Measurements from ENCODE around the gene CCDC9.

DNA sequence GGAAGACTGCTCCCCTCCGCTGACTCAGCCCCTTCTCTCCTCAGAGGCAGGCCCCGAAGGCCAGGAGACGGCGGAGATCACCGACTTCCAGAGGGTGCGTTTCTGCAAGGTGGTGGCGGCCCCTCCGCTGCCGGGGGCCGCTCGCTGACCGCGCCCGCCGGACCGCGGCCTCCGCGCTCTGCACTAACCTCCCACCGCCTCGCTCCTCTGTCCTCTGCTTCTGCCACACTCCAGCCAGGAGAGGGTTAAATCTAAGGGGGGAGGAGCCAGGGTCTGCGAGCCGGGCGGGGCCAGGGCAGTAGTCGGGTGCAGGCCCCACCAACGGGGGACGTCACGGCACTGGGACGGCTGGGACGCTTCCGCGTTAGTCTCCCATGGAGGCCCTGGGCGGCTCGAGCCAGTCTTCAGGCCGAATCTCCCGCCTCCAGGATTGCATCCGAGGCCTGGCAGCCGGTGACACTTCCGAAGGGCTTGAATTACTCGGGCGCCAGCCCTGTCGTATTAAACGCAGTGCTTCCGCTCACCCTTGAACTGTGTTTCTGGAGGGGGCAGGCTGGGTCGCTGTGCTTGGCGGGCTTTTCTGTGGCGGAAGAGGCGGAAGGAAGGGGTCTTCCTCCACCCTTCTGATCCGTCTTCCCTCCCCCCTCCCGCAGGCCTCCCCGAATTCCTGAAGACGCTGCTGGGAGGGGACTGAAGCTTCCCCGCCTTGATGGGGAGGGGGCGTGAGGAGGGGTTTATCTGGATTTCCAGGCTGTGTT, 17.2 kb downstream of the CCDC9 start:
- TF ChIP-seq, protein P1, sequence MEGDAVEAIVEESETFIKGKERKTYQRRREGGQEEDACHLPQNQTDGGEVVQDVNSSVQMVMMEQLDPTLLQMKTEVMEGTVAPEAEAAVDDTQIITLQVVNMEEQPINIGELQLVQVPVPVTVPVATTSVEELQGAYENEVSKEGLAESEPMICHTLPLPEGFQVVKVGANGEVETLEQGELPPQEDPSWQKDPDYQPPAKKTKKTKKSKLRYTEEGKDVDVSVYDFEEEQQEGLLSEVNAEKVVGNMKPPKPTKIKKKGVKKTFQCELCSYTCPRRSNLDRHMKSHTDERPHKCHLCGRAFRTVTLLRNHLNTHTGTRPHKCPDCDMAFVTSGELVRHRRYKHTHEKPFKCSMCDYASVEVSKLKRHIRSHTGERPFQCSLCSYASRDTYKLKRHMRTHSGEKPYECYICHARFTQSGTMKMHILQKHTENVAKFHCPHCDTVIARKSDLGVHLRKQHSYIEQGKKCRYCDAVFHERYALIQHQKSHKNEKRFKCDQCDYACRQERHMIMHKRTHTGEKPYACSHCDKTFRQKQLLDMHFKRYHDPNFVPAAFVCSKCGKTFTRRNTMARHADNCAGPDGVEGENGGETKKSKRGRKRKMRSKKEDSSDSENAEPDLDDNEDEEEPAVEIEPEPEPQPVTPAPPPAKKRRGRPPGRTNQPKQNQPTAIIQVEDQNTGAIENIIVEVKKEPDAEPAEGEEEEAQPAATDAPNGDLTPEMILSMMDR (conservative IDR thresholded peaks at IDR 0.05; ENCODE audit: low read depth, low read length): no peak
- TF ChIP-seq EZH2 (IDR thresholded peaks at IDR 0.05; ENCODE audit: low read length, unreplicated experiment): no peak
